HepG2 (cell line): Measurements from ENCODE around the gene NUDT7. TPM values are rescaled to one million over a fixed set of nuclear protein-coding genes. Genes with fewer than 3 reads are reported as not detected.

Source experiments
- ATM ChIP-seq: fragments of 450-650 bp; IDR thresholded peaks from 2 replicates; pipeline ENCODE4 v1.7.1; 2017; ENCODE audit warnings: mild to moderate bottlenecking, borderline replicate concordance
- ERF ChIP-seq: IDR thresholded peaks from 2 replicates; pipeline ENCODE4 v1.6.1; 2018; ENCODE audit warnings: missing biosample characterization, missing genetic modification reagents
- KDM3A ChIP-seq: IDR thresholded peaks from 2 replicates; pipeline ENCODE4 v1.6.1; 2018; ENCODE audit warnings: low read depth, missing compliant biosample characterization
- YY1 ChIP-seq: IDR thresholded peaks from 2 replicates; pipeline ENCODE4 v1.6.1; 2011; ENCODE audit warnings: low read length, low read depth, moderate library complexity, mild to moderate bottlenecking; ENCODE audit not compliant: insufficient read depth, insufficient replicate concordance
- ZNF18 ChIP-seq: sonication (generic); formaldehyde crosslinking; IDR thresholded peaks from 2 replicates; pipeline ENCODE4 v1.8.0; 2022; ENCODE audit warnings: mild to moderate bottlenecking, missing genetic modification reagents; ENCODE audit not compliant: insufficient replicate concordance
- ZNF589 ChIP-seq: sonication (generic); formaldehyde crosslinking; conservative IDR thresholded peaks from 2 replicates; pipeline ENCODE4 v1.8.0; 2022; ENCODE audit warnings: mild to moderate bottlenecking, moderate library complexity, missing genetic modification reagents
- ZNF609 ChIP-seq: sonication (generic); formaldehyde crosslinking; IDR thresholded peaks from 2 replicates; pipeline ENCODE4 v1.4.0; 2020; ENCODE audit warnings: mild to moderate bottlenecking, missing genetic modification reagents, borderline replicate concordance
- polyA plus RNA-seq, 8 experiments: library from polyadenylated mRNA; depleted of rRNA in 3 of 8; stranded (reverse) in 7 of 8; unstranded in 1 of 8; fragments of >200 nt; fragmentation: Illumina TruSeq in 4 of 8; extraction: Trizol in 4 of 8; gene quantifications; 2 replicates each; pipeline versions ENCODE4 v1.2.1 to v1.2.3, GENCODE V29; 2011 to 2016; ENCODE audit warnings: low read depth in 4 of 8, missing spikeins in 1 of 8, mixed read lengths in 1 of 8; ENCODE audit not compliant: insufficient read depth in 1 of 8
- total RNA-seq, 5 experiments: library from RNA; depleted of rRNA; stranded (reverse); fragments of >200 nt; fragmentation: Illumina TruSeq; extraction: Trizol; gene quantifications; 2 replicates each; pipeline ENCODE4 v1.2.3, GENCODE V29; 2016; ENCODE audit warnings: low read depth in 1 of 5
- TF ChIP-seq, protein P1 (sequence below): sonication (generic); formaldehyde crosslinking; IDR thresholded peaks from 2 replicates; pipeline ENCODE4 v1.4.0; 2020; ENCODE audit warnings: missing genetic modification reagents
- TF ChIP-seq, protein P2 (sequence below): sonication (generic); formaldehyde crosslinking; IDR thresholded peaks from 2 replicates; pipeline ENCODE4 v1.5.0; 2020; ENCODE audit warnings: mild to moderate bottlenecking, missing genetic modification reagents
- TF ChIP-seq, protein P3 (sequence below): sonication (generic); formaldehyde crosslinking; IDR thresholded peaks from 2 replicates; pipeline ENCODE4 v1.4.0; 2020; ENCODE audit warnings: missing genetic modification reagents

NUDT7 gene
- total and polyA plus RNA-seq, 2 of the 13 experiments (the other 11 are each of a cell fraction or from before 2014, with no cell fraction given), result 14.3 to 23.9 TPM

GRCh38 chr16:77777745-77778144, 55.4 kb downstream of the NUDT7 start (continued):
- TF ChIP-seq YY1 (no peak), ERF (CRISPR knock-in tag) (no peak), ZNF18 (peak; percentile 30), KDM3A (CRISPR knock-in tag) (no peak), ZNF609 (CRISPR knock-in tag) (no peak), ZNF589 (CRISPR knock-in tag) (no peak), ATM (no peak)
- TF ChIP-seq, protein P1, sequence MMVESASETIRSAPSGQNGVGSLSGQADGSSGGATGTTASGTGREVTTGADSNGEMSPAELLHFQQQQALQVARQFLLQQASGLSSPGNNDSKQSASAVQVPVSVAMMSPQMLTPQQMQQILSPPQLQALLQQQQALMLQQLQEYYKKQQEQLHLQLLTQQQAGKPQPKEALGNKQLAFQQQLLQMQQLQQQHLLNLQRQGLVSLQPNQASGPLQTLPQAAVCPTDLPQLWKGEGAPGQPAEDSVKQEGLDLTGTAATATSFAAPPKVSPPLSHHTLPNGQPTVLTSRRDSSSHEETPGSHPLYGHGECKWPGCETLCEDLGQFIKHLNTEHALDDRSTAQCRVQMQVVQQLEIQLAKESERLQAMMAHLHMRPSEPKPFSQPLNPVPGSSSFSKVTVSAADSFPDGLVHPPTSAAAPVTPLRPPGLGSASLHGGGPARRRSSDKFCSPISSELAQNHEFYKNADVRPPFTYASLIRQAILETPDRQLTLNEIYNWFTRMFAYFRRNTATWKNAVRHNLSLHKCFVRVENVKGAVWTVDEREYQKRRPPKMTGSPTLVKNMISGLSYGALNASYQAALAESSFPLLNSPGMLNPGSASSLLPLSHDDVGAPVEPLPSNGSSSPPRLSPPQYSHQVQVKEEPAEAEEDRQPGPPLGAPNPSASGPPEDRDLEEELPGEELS (CRISPR knock-in tag), result 0 out of 2 replicates have a peak, but pooled peaks have one; percentile 19
- TF ChIP-seq, protein P2, sequence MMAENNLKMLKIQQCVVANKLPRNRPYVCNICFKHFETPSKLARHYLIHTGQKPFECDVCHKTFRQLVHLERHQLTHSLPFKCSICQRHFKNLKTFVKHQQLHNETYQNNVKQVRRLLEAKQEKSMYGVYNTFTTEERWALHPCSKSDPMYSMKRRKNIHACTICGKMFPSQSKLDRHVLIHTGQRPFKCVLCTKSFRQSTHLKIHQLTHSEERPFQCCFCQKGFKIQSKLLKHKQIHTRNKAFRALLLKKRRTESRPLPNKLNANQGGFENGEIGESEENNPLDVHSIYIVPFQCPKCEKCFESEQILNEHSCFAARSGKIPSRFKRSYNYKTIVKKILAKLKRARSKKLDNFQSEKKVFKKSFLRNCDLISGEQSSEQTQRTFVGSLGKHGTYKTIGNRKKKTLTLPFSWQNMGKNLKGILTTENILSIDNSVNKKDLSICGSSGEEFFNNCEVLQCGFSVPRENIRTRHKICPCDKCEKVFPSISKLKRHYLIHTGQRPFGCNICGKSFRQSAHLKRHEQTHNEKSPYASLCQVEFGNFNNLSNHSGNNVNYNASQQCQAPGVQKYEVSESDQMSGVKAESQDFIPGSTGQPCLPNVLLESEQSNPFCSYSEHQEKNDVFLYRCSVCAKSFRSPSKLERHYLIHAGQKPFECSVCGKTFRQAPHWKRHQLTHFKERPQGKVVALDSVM (CRISPR knock-in tag), result peak; percentile 48
- TF ChIP-seq, protein P3, sequence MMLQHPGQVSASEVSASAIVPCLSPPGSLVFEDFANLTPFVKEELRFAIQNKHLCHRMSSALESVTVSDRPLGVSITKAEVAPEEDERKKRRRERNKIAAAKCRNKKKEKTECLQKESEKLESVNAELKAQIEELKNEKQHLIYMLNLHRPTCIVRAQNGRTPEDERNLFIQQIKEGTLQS, result no peak
- TF ChIP-seq, all 625 proteins: peak for 8
